ENCODE data around the gene DYTN.

DYTN gene

DNA sequence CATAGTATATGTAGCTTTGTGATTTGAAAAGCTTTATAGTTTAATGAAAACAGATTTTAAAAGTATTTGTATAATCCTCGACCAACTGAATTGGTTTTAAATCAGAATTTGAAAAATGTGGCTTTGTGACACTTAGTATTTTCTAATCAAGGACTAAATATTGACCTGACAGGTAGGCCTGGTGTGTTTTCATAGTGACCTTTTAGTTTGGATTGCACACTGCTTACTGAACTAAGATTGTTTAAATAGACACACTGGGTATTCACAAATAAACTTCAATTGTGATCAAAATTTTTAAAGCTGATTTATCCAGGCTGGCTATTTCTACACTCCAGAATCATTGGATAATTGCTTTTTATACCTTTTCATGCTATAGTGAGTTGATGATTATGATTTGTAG is 107.7 kb downstream of the DYTN start:
- no peak for DNase-seq

DNA sequence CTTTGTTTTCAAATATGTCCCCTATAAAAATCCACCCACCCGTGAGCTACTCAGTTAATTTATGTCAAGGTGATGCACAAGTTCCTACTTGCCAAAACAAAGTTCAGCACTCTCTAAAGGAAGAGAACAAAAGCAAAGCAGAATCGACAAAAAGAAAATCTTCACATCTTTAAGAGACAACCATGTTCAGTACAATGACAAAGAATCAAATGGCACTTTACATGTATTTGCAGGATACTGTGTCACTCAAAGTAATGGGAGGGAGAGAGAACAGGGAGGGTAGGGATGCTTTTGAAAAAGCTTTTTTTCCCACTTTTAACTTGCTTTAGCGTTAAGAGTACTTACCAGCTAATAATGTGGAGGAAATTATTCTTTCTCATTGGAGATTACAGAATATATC is 115.0 kb downstream of the DYTN start:
- no peak for DNase-seq
